H9 (cell line): Measurements from ENCODE around the gene DEUP1. TPM values are rescaled to one million over a fixed set of nuclear protein-coding genes. Genes with fewer than 3 reads are reported as not detected.

Experiments
- DNase-seq: peaks from one replicate; pipeline ENCODE4 v3.0.0-alpha.2; 2017
- H2AFZ ChIP-seq: one replicate; pipeline ENCODE4 v1.6.1; 2013; ENCODE audit warnings: mild to moderate bottlenecking, low read length, control low read depth, moderate library complexity
- H2AK5ac ChIP-seq: 2 replicates; pipeline ENCODE4 v1.6.1; 2013; ENCODE audit warnings: low read length, control low read depth, mixed read lengths; ENCODE audit not compliant: insufficient read length
- H2BK120ac ChIP-seq: one replicate; pipeline ENCODE4 v1.6.1; 2013; ENCODE audit warnings: low read depth, mild to moderate bottlenecking, low read length, control low read depth, inconsistent platforms; ENCODE audit not compliant: poor library complexity, severe bottlenecking
- H2BK12ac ChIP-seq: 2 replicates; pipeline ENCODE4 v1.6.1; 2013; ENCODE audit warnings: low read length, control low read depth, mixed read lengths, low read depth; ENCODE audit not compliant: insufficient read length
- H2BK15ac ChIP-seq: 2 replicates; pipeline ENCODE4 v1.6.1; 2013; ENCODE audit warnings: low read depth, low read length, control low read depth
- H2BK20ac ChIP-seq: one replicate; pipeline ENCODE4 v1.6.1; 2013; ENCODE audit warnings: low read depth, mild to moderate bottlenecking, low read length, control low read depth, inconsistent platforms; ENCODE audit not compliant: poor library complexity, severe bottlenecking
- H2BK5ac ChIP-seq: 2 replicates; pipeline ENCODE4 v1.6.1; 2013; ENCODE audit warnings: low read length, control low read depth, mixed read lengths; ENCODE audit not compliant: insufficient read length
- H3K14ac ChIP-seq: 2 replicates; pipeline ENCODE4 v1.6.1; 2013; ENCODE audit warnings: low read length, control low read depth; ENCODE audit not compliant: insufficient read depth
- H3K18ac ChIP-seq: 2 replicates; pipeline ENCODE4 v1.6.1; 2013; ENCODE audit warnings: low read depth, mild to moderate bottlenecking, mixed read lengths, low read length, control low read depth; ENCODE audit not compliant: insufficient read length
- H3K23ac ChIP-seq: 2 replicates; pipeline ENCODE4 v1.6.1; 2013; ENCODE audit warnings: low read length, control low read depth, mixed read lengths, low read depth; ENCODE audit not compliant: insufficient read length
- H3K23me2 ChIP-seq: 2 replicates; pipeline ENCODE4 v1.6.1; 2013; ENCODE audit warnings: low read depth, mild to moderate bottlenecking, mixed read lengths, low read length, control low read depth; ENCODE audit not compliant: insufficient read length, poor library complexity, severe bottlenecking
- H3K27ac ChIP-seq: 2 replicates; pipeline ENCODE4 v1.5.1; 2013; ENCODE audit warnings: low read length, control low read depth, mixed read lengths, low read depth; ENCODE audit not compliant: insufficient read length
- H3K27me3 ChIP-seq: 2 replicates; pipeline ENCODE4 v1.6.1; 2013; ENCODE audit warnings: low read length, control low read depth, inconsistent platforms; ENCODE audit not compliant: insufficient read depth
- H3K4ac ChIP-seq: 2 replicates; pipeline ENCODE4 v1.6.1; 2013; ENCODE audit warnings: low read depth, mild to moderate bottlenecking, control low read depth, inconsistent platforms, low read length, moderate library complexity
- H3K4me1 ChIP-seq: 2 replicates; pipeline ENCODE4 v1.6.1; 2013; ENCODE audit warnings: low read length, control low read depth, inconsistent platforms; ENCODE audit not compliant: insufficient read depth
- H3K4me2 ChIP-seq: 2 replicates; pipeline ENCODE4 v1.6.1; 2013; ENCODE audit warnings: low read length, control low read depth, mixed read lengths; ENCODE audit not compliant: insufficient read length, insufficient read depth
- H3K56ac ChIP-seq: 2 replicates; pipeline ENCODE4 v1.6.1; 2013; ENCODE audit warnings: low read depth, mild to moderate bottlenecking, mixed read lengths, low read length, control low read depth; ENCODE audit not compliant: insufficient read length
- H3K79me1 ChIP-seq: 2 replicates; pipeline ENCODE4 v1.6.1; 2013; ENCODE audit warnings: low read depth, mild to moderate bottlenecking, moderate library complexity, low read length, control low read depth, inconsistent platforms; ENCODE audit not compliant: insufficient read depth, poor library complexity, severe bottlenecking
- H3K79me2 ChIP-seq: 2 replicates; pipeline ENCODE4 v1.6.1; 2013; ENCODE audit warnings: low read length, control low read depth, inconsistent platforms; ENCODE audit not compliant: insufficient read depth
- H3K9ac ChIP-seq: 2 replicates; pipeline ENCODE4 v1.6.1; 2013; ENCODE audit warnings: low read length, control low read depth, mixed read lengths; ENCODE audit not compliant: insufficient read length; ENCODE audit errors: extremely low read depth
- H3K9me3 ChIP-seq: one replicate; pipeline ENCODE4 v1.6.1; 2013; ENCODE audit warnings: low read depth, low read length, inconsistent platforms; ENCODE audit not compliant: control insufficient read depth
- H3T11ph ChIP-seq: one replicate; pipeline ENCODE4 v1.6.1; 2013; ENCODE audit warnings: mild to moderate bottlenecking, low read length, control low read depth, inconsistent platforms
- H4K20me1 ChIP-seq: one replicate; pipeline ENCODE4 v1.6.1; 2013; ENCODE audit not compliant: control insufficient read depth, insufficient read length, insufficient read depth
- H4K5ac ChIP-seq: 2 replicates; pipeline ENCODE4 v1.6.1; 2013; ENCODE audit warnings: low read depth, mild to moderate bottlenecking, mixed read lengths, low read length, control low read depth; ENCODE audit not compliant: insufficient read length
- H4K8ac ChIP-seq: replicated peaks from 2 replicates; pipeline ENCODE4 v1.6.1; 2013; ENCODE audit warnings: low read length, control low read depth, mixed read lengths, low read depth; ENCODE audit not compliant: insufficient read length
- H4K91ac ChIP-seq: 2 replicates; pipeline ENCODE4 v1.6.1; 2013; ENCODE audit warnings: low read depth, mild to moderate bottlenecking, moderate library complexity, mixed read lengths, low read length, control low read depth; ENCODE audit not compliant: insufficient read length
- H3K27ac Mint-ChIP-seq, 3 experiments: 2 replicates in 2 of 3; 3 replicates in 1 of 3; pipeline ENCODE4 v1.8.0; 2020 to 2021; ENCODE audit warnings: mixed read lengths in 3 of 3, mild to moderate bottlenecking in 1 of 3, moderate library complexity in 1 of 3
- H3K27me3 Mint-ChIP-seq: 2 replicates; pipeline ENCODE4 v1.8.0; 2021; ENCODE audit warnings: low read depth, mild to moderate bottlenecking, moderate library complexity, mixed read lengths
- H3K36me3 Mint-ChIP-seq, 3 experiments: 2 replicates in 2 of 3; 3 replicates in 1 of 3; pipeline ENCODE4 v1.8.0; 2020 to 2021; ENCODE audit warnings: low read depth in 3 of 3, mixed read lengths in 3 of 3; ENCODE audit not compliant: insufficient read depth in 1 of 3
- H3K4me1 Mint-ChIP-seq, 2 experiments: 2 replicates each; pipeline ENCODE4 v1.8.0; 2020; ENCODE audit warnings: mixed read lengths in 2 of 2
- H3K4me3 Mint-ChIP-seq, 2 experiments: 2 replicates in 1 of 2; 3 replicates in 1 of 2; pipeline ENCODE4 v1.8.0; 2020 to 2021; ENCODE audit warnings: mild to moderate bottlenecking in 2 of 2, mixed read lengths in 2 of 2, moderate library complexity in 1 of 2
- H3K9me3 Mint-ChIP-seq, 2 experiments: 2 replicates in 1 of 2; 3 replicates in 1 of 2; pipeline ENCODE4 v1.8.0; 2020; ENCODE audit warnings: mild to moderate bottlenecking in 2 of 2, mixed read lengths in 2 of 2, moderate library complexity in 1 of 2
- WGBS: extraction: QIAGEN DNeasy Blood & Tissue Kit; methylation state at CpG from one replicate; pipeline ENCODE4 v1.1.7; 2013; ENCODE audit warnings: missing lambda C conversion rate, low lambda C conversion rate, mixed read lengths; ENCODE audit not compliant: insufficient read length; ENCODE audit errors: extremely low coverage; 5-methylcytosine and 5-hydroxymethylcytosine counted together
- total RNA-seq: library from RNA; stranded (reverse); gene quantifications from 2 replicates; pipeline ENCODE4 v1.2.1, GENCODE V29; 2021
- TF ChIP-seq, protein P1 (sequence below): fragments of 200-600 bp; sonication (generic); conservative IDR thresholded peaks from 3 replicates; pipeline ENCODE4 v1.8.0; 2021; ENCODE audit warnings: antibody characterized with exemption, mild to moderate bottlenecking

The DEUP1 gene
- total RNA-seq, 1 experiment from 2014 or later, result 0.22 TPM

DNA sequence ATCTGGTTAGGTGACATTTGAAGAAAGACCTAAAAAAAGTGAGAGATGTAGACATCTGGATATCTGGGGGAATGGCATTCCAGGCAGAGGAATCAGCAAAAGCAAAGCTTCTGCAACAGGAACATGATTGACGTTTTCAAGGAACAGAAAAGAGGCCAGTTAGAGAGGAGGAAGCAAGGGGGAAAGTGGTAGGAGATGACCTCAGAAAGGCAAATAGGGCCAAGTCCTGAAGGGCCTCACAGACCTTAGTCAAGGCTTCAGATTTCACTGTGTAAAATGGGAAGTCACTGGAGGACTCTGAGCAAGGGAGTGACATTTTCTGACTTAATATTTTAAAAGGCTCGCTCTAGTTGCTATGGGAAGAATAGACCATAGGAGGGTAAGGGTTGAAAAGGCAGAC is 9.7 kb downstream of the DEUP1 start:
- Histone ChIP-seq H2AFZ (no peak overlapping the region), H4K5ac (no peak overlapping the region), H3K23ac (no peak overlapping the region), H3K79me2 (no peaks in the 10 kb centered on the region), H2BK20ac (no peak overlapping the region), H4K8ac (no peak overlapping the region), H3T11ph (no peak overlapping the region), H2AK5ac (no peak overlapping the region), H2BK120ac (no peak overlapping the region), H3K79me1 (no peaks in the 10 kb centered on the region), H3K4ac (no peak overlapping the region), H3K4me2 (no peak overlapping the region), H3K9ac (no peak overlapping the region), H3K14ac (no peak overlapping the region), H4K91ac (no peak overlapping the region), H3K56ac (no peak overlapping the region), H4K20me1 (no peaks in the 10 kb centered on the region), H2BK12ac (no peak overlapping the region), H2BK15ac (no peak overlapping the region), H3K9me3 (no peaks in the 10 kb centered on the region), H3K27ac (no peak overlapping the region), H3K27me3 (no peaks in the 10 kb centered on the region), H3K4me1 (no peaks in the 10 kb centered on the region), H3K23me2 (no peaks in the 10 kb centered on the region), H2BK5ac (no peak overlapping the region), H3K18ac (no peak overlapping the region)
- TF ChIP-seq, protein P1, sequence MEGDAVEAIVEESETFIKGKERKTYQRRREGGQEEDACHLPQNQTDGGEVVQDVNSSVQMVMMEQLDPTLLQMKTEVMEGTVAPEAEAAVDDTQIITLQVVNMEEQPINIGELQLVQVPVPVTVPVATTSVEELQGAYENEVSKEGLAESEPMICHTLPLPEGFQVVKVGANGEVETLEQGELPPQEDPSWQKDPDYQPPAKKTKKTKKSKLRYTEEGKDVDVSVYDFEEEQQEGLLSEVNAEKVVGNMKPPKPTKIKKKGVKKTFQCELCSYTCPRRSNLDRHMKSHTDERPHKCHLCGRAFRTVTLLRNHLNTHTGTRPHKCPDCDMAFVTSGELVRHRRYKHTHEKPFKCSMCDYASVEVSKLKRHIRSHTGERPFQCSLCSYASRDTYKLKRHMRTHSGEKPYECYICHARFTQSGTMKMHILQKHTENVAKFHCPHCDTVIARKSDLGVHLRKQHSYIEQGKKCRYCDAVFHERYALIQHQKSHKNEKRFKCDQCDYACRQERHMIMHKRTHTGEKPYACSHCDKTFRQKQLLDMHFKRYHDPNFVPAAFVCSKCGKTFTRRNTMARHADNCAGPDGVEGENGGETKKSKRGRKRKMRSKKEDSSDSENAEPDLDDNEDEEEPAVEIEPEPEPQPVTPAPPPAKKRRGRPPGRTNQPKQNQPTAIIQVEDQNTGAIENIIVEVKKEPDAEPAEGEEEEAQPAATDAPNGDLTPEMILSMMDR, result no peak
- no peak overlapping the region for H3K27ac Mint-ChIP-seq
- H3K4me3 Mint-ChIP-seq, result no peak overlapping the region
- no peaks in the 10 kb centered on the region for H3K9me3 Mint-ChIP-seq
- no CpG with 5 or more reads among the region's 2 CpGs for WGBS
- no peaks in the 10 kb centered on the region for H3K36me3 Mint-ChIP-seq
- peaks cover 4 to 5% of the 10 kb centered on the region in 2 experiments for H3K4me1 Mint-ChIP-seq
- no peaks in the 10 kb centered on the region for H3K27me3 Mint-ChIP-seq
- DNase-seq, result no peak
